KMS-11 (cell line): ENCODE results near the gene EHMT2.

Experiments used
- H2AFZ ChIP-seq: fragments of 200-600 bp; sonication (generic); 2 replicates; pipeline ENCODE4 v1.6.1; 2016; ENCODE audit warnings: antibody characterized with exemption, mixed run types, low read depth
- H3K27ac ChIP-seq: fragments of 200-600 bp; sonication (generic); 2 replicates; pipeline ENCODE4 v1.6.1; 2016; ENCODE audit warnings: mild to moderate bottlenecking, mixed run types
- H3K27me3 ChIP-seq: fragments of 200-600 bp; sonication (generic); 2 replicates; pipeline ENCODE4 v1.6.1; 2017; ENCODE audit warnings: mild to moderate bottlenecking, low read depth, mixed run types, moderate library complexity; ENCODE audit not compliant: insufficient read depth
- H3K36me3 ChIP-seq: fragments of 200-600 bp; sonication (generic); 2 replicates; pipeline ENCODE4 v1.6.1; 2017; ENCODE audit warnings: mild to moderate bottlenecking, mixed run types; ENCODE audit not compliant: insufficient read depth
- H3K4me1 ChIP-seq: fragments of 200-600 bp; sonication (generic); 2 replicates; pipeline ENCODE4 v1.6.1; 2016; ENCODE audit warnings: mild to moderate bottlenecking, low read depth, mixed run types; ENCODE audit not compliant: poor library complexity, severe bottlenecking
- H3K4me2 ChIP-seq: fragments of 200-600 bp; sonication (generic); 2 replicates; pipeline ENCODE4 v1.7.0; 2016; ENCODE audit warnings: mild to moderate bottlenecking, mixed run types
- H3K4me3 ChIP-seq: fragments of 200-600 bp; sonication (generic); IDR thresholded peaks from 2 replicates; pipeline ENCODE4 v1.6.1; 2017; ENCODE audit warnings: low read depth, low read length, mixed read lengths; ENCODE audit not compliant: insufficient read depth
- H3K79me2 ChIP-seq: fragments of 200-600 bp; sonication (generic); 2 replicates; pipeline ENCODE4 v1.6.1; 2016; ENCODE audit warnings: low read depth, mixed run types; ENCODE audit not compliant: insufficient read depth
- H3K9ac ChIP-seq: fragments of 200-600 bp; sonication (generic); 2 replicates; pipeline ENCODE4 v1.6.1; 2016; ENCODE audit warnings: mild to moderate bottlenecking, mixed run types
- H4K20me1 ChIP-seq: fragments of 200-600 bp; sonication (generic); 2 replicates; pipeline ENCODE4 v1.6.1; 2016; ENCODE audit warnings: mild to moderate bottlenecking, mixed run types; ENCODE audit not compliant: insufficient read depth
- TF ChIP-seq, protein P1 (sequence below): fragments of 200-600 bp; sonication (generic); conservative IDR thresholded peaks from 2 replicates; pipeline ENCODE4 v1.6.1; 2017; ENCODE audit warnings: low read depth, mild to moderate bottlenecking, antibody characterized with exemption, low read length, moderate library complexity, mixed read lengths

Gene EHMT2

DNA sequence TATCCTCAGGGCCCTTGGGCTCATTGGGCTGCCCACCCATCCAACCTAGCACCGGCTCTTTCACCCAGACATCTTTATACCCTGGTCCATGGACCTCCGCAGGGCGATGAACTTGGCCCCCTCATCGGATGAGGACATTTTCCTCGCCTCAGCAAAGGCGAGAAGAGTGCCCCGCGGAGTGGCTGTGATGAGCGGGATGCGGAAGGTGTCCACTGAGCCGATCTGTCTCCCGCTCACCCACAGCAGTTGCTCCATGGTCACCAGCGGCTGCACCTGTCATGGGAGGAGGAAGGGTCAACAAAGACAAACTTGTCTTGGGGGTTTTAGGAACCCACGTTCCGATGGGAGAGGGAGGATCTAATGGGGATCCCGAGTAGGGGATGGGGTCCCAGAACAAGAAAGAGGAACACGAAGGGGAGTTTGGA, 35.6 kb downstream of the EHMT2 start:
- Histone ChIP-seq H3K27ac (no peak overlapping the region), H3K9ac (peak overlapping the region; percentile 30; the same call in 1 of the 2 replicates), H3K4me3 (no peak overlapping the region), H3K79me2 (no peaks in the 10 kb centered on the region), H2AFZ (peak overlapping the region; percentile 65; the same call in 1 of the 2 replicates), H3K27me3 (no peaks in the 10 kb centered on the region), H3K4me1 (peaks cover 10% of the 10 kb centered on the region), H4K20me1 (no peaks in the 10 kb centered on the region), H3K4me2 (peak overlapping the region; percentile 97), H3K36me3 (no peaks in the 10 kb centered on the region)
- TF ChIP-seq, protein P1, sequence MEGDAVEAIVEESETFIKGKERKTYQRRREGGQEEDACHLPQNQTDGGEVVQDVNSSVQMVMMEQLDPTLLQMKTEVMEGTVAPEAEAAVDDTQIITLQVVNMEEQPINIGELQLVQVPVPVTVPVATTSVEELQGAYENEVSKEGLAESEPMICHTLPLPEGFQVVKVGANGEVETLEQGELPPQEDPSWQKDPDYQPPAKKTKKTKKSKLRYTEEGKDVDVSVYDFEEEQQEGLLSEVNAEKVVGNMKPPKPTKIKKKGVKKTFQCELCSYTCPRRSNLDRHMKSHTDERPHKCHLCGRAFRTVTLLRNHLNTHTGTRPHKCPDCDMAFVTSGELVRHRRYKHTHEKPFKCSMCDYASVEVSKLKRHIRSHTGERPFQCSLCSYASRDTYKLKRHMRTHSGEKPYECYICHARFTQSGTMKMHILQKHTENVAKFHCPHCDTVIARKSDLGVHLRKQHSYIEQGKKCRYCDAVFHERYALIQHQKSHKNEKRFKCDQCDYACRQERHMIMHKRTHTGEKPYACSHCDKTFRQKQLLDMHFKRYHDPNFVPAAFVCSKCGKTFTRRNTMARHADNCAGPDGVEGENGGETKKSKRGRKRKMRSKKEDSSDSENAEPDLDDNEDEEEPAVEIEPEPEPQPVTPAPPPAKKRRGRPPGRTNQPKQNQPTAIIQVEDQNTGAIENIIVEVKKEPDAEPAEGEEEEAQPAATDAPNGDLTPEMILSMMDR: no peak

DNA sequence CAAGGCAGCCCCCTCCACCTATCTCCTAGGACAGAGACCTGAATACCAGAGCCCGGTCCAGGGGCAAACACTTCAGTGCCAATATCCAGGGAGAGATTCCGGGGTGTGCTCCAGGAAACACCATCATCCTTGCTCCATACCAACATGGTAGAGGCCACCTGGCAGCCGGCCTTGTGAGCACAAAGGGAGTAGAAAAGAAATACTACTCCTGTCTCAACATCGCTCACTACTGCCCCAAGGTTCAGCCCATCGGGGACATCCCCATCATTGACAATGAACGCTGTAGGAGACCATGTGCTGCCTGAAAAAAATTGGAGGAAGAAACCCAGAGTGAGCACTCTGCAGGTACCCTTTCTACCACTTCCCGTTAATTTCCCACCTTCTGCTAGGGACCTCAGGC, 36.3 kb downstream of the EHMT2 start:
- Histone ChIP-seq H3K79me2 (no peaks in the 10 kb centered on the region), H3K4me1 (peaks cover 10% of the 10 kb centered on the region), H3K4me3 (no peak overlapping the region), H3K9ac (no peak overlapping the region), H3K27me3 (no peaks in the 10 kb centered on the region), H3K4me2 (no peak overlapping the region; the same call in 1 of the 2 replicates), H3K27ac (no peak overlapping the region), H4K20me1 (no peaks in the 10 kb centered on the region), H3K36me3 (no peaks in the 10 kb centered on the region), H2AFZ (no peak overlapping the region)
- TF ChIP-seq, protein P1: no peak

DNA sequence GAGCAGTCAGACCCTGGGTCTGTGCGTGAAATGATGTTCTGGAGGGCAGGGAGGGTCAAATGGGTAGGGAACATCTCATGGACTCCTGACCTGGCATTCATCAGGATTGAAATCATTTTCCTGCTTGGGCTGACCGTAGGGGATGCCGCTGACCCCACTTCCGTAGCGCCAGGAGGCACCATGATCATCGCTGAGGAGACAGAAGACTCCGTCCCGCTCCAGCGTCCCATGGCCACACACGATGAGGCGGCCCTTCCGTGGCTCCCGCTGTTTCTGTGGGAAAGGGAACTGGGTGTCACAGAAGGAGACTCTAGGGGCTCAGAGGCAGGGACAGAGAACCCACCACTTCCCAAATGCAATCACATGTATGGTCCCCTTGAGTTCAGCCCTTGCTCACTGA, 37.1 kb downstream of the EHMT2 start:
- Histone ChIP-seq H3K27me3 (no peaks in the 10 kb centered on the region), H3K4me1 (peaks cover 10% of the 10 kb centered on the region), H3K27ac (no peak overlapping the region), H3K36me3 (no peaks in the 10 kb centered on the region), H3K4me2 (no peak overlapping the region), H2AFZ (no peak overlapping the region), H3K9ac (no peak overlapping the region), H3K79me2 (no peaks in the 10 kb centered on the region), H4K20me1 (no peaks in the 10 kb centered on the region), H3K4me3 (no peak overlapping the region)
- TF ChIP-seq, protein P1: no peak

DNA sequence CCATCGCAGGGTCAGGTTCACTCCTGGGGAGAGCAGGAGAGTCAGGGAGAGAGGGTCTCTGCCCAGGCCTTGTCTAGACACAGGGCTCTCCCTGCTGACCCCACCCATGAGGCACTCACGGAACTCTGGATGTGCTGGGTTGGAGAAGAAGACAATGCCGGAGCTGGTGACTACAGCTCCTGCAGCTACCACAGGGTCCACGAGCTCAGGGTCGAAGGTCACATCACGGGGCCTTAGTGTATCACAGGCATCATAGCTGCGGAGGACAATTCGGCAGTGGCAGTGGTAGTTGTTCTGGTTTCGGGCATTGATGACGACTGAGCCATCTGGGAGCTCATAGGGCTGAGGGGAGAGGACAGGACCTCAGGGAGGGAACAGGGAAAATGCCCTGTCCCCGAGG, 37.6 kb downstream of the EHMT2 start:
- Histone ChIP-seq H3K36me3 (no peaks in the 10 kb centered on the region), H3K27ac (no peak overlapping the region), H4K20me1 (no peaks in the 10 kb centered on the region), H3K9ac (no peak overlapping the region), H3K4me3 (no peak overlapping the region), H3K4me2 (no peak overlapping the region), H3K4me1 (peaks cover 10% of the 10 kb centered on the region), H3K27me3 (no peaks in the 10 kb centered on the region), H3K79me2 (no peaks in the 10 kb centered on the region), H2AFZ (no peak overlapping the region)
- TF ChIP-seq, protein P1: no peak
